GM23248 (cell line): ENCODE results near the gene VTI1A. TPM values are rescaled to one million over a fixed set of nuclear protein-coding genes. Genes with fewer than 3 reads are reported as not detected.

Experiments used
- DNase-seq: peaks from one replicate; pipeline ENCODE4 v3.0.0-alpha.2; 2015
- H2AFZ ChIP-seq: fragments of 200-600 bp; sonication (generic); 2 replicates; pipeline ENCODE4 v1.6.1; 2016; ENCODE audit warnings: antibody characterized with exemption
- H3F3A ChIP-seq: fragments of 200-600 bp; sonication (generic); 2 replicates; pipeline ENCODE4 v1.6.1; 2016; ENCODE audit warnings: mild to moderate bottlenecking, antibody characterized with exemption, mixed run types; ENCODE audit not compliant: insufficient read depth
- H3K27ac ChIP-seq: fragments of 200-600 bp; sonication (generic); 2 replicates; pipeline ENCODE4 v1.5.1; 2016; ENCODE audit warnings: mild to moderate bottlenecking
- H3K27me3 ChIP-seq: fragments of 200-600 bp; sonication (generic); replicated peaks from 2 replicates; pipeline ENCODE4 v1.6.1; 2016; ENCODE audit warnings: mild to moderate bottlenecking; ENCODE audit not compliant: insufficient read depth
- H3K36me3 ChIP-seq: fragments of 200-600 bp; sonication (generic); 2 replicates; pipeline ENCODE4 v1.6.1; 2016; ENCODE audit warnings: low read depth, mild to moderate bottlenecking
- H3K4me1 ChIP-seq: fragments of 200-600 bp; sonication (generic); 2 replicates; pipeline ENCODE4 v1.6.1; 2016; ENCODE audit warnings: mild to moderate bottlenecking; ENCODE audit not compliant: insufficient read depth
- H3K4me2 ChIP-seq: fragments of 200-600 bp; sonication (generic); one replicate; pipeline ENCODE4 v1.6.1; 2016; ENCODE audit warnings: mild to moderate bottlenecking; ENCODE audit not compliant: unreplicated experiment
- H3K4me3 ChIP-seq: fragments of 200-600 bp; sonication (generic); 2 replicates; pipeline ENCODE4 v1.5.1; 2016; ENCODE audit warnings: mild to moderate bottlenecking
- H3K79me2 ChIP-seq: fragments of 200-600 bp; sonication (generic); 2 replicates; pipeline ENCODE4 v1.6.1; 2016; ENCODE audit warnings: mild to moderate bottlenecking; ENCODE audit not compliant: insufficient read depth
- H3K9ac ChIP-seq: fragments of 200-600 bp; sonication (generic); 2 replicates; pipeline ENCODE4 v1.6.1; 2016; ENCODE audit warnings: mild to moderate bottlenecking
- H3K9me2 ChIP-seq: fragments of 200-600 bp; sonication (generic); 2 replicates; pipeline ENCODE4 v1.6.1; 2016; ENCODE audit warnings: mixed run types, mild to moderate bottlenecking, moderate library complexity; ENCODE audit not compliant: insufficient read depth
- H3K9me3 ChIP-seq: fragments of 200-600 bp; sonication (generic); one replicate; pipeline ENCODE4 v1.6.1; 2017; ENCODE audit warnings: low read depth
- H4K20me1 ChIP-seq: fragments of 200-600 bp; sonication (generic); 2 replicates; pipeline ENCODE4 v1.6.0; 2016; ENCODE audit not compliant: insufficient read depth
- EZH2 ChIP-seq: fragments of 200-600 bp; sonication (generic); IDR thresholded peaks from 2 replicates; pipeline ENCODE4 v1.6.1; 2018; ENCODE audit warnings: antibody characterized with exemption, mild to moderate bottlenecking; ENCODE audit not compliant: insufficient read depth, poor library complexity, severe bottlenecking
- EZH2phosphoT487 ChIP-seq: fragments of 200-600 bp; sonication (generic); IDR thresholded peaks from 2 replicates; pipeline ENCODE4 v1.6.1; 2018; ENCODE audit warnings: antibody characterized with exemption, moderate library complexity, mild to moderate bottlenecking, low read depth; ENCODE audit not compliant: insufficient read depth
- WGBS, 2 experiments: methylation state at CpG; one replicate each; pipeline ENCODE4 v1.1.6; 2015 to 2017; ENCODE audit warnings: low lambda C conversion rate in 2 of 2, low coverage in 1 of 2; ENCODE audit errors: missing lambda C conversion rate in 2 of 2; 5-methylcytosine and 5-hydroxymethylcytosine counted together
- in situ Hi-C: fragments of 300-500 bp; cut with MboI; formaldehyde crosslinking; loops from 2 replicates; pipeline ENCODE4 v1.15.0; 2020
- polyA plus RNA-seq: library from polyadenylated mRNA; unstranded; fragments of >200 nt; fragmentation: Nextera tagmentation; extraction: Ambion mirVana; gene quantifications from 2 replicates; pipeline ENCODE4 v1.2.1, GENCODE V29; 2016
- total RNA-seq: library from RNA; depleted of rRNA; stranded (reverse); fragments of >200 nt; shearing (Covaris generic); gene quantifications from 2 replicates; pipeline ENCODE4 v1.2.3, GENCODE V29; 2014

Gene VTI1A
- total and polyA plus RNA-seq, 2 experiments from 2014 or later = 21.6 to 26.4 TPM

- Histone ChIP-seq H3K27ac (no peak overlapping the region), H3K27me3 (no peaks in the 10 kb centered on the region), H3K9me3 (no peaks in the 10 kb centered on the region), H3K4me3 (no peak overlapping the region), H3K9me2 (no peaks in the 10 kb centered on the region), H3K79me2 (no peaks in the 10 kb centered on the region), H3K4me2 (no peak overlapping the region), H3K9ac (no peak overlapping the region), H3F3A (no peaks in the 10 kb centered on the region), H3K36me3 (no peaks in the 10 kb centered on the region), H2AFZ (no peak overlapping the region), H3K4me1 (no peaks in the 10 kb centered on the region), H4K20me1 (no peaks in the 10 kb centered on the region)
- TF ChIP-seq EZH2phosphoT487 (no peak), EZH2 (no peak)
- in situ Hi-C loops = no loop called here
- 80 to 88% methylated on average over 2 of the region's 2 CpGs for WGBS, 2 experiments
- no peak for DNase-seq
These were observed 160.5 kb downstream of the VTI1A start for GRCh38 chr10:112607506-112607905.

GRCh38 chr10:112613620-112614019 is 166.6 kb downstream of the VTI1A start:
- 80 to 84% methylated on average over 7 of the region's 7 CpGs for WGBS, 2 experiments
- Histone ChIP-seq H3K27me3 (no peaks in the 10 kb centered on the region), H3K9me3 (no peaks in the 10 kb centered on the region), H3K27ac (no peak overlapping the region), H3K79me2 (no peaks in the 10 kb centered on the region), H3K4me1 (no peaks in the 10 kb centered on the region), H2AFZ (no peak overlapping the region), H3F3A (no peaks in the 10 kb centered on the region), H4K20me1 (no peaks in the 10 kb centered on the region), H3K9ac (no peak overlapping the region), H3K4me3 (no peak overlapping the region), H3K4me2 (no peak overlapping the region), H3K9me2 (no peaks in the 10 kb centered on the region), H3K36me3 (no peaks in the 10 kb centered on the region)
- no peak for DNase-seq
- no peak for TF ChIP-seq EZH2
- TF ChIP-seq EZH2phosphoT487 = no peak
- in situ Hi-C loops = no loop called here

DNA sequence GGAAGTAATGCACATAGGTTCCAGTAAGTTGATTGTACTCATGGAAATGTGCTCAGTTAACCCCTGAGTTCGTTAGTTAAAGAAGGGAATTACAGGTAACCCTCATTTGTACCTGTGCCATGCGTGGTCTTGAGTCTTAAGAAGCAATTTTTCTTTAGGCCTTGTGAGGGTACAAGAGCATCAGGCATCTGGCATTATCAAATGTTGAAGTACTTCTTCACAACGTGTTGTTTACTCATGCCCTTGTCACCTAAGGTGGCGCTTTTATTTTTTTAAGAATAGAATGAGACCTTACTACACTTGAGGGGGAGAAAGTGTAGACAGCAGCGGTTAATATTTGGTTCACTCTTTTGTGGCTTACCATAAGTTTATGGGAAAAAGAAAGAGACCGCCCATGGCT is 167.1 kb downstream of the VTI1A start:
- Histone ChIP-seq H3K4me2 (no peak overlapping the region), H4K20me1 (no peaks in the 10 kb centered on the region), H3K79me2 (no peaks in the 10 kb centered on the region), H3F3A (no peaks in the 10 kb centered on the region), H3K27ac (no peak overlapping the region), H3K27me3 (no peaks in the 10 kb centered on the region), H3K4me3 (no peak overlapping the region), H2AFZ (no peak overlapping the region), H3K9me2 (no peaks in the 10 kb centered on the region), H3K9me3 (no peaks in the 10 kb centered on the region), H3K4me1 (no peaks in the 10 kb centered on the region), H3K9ac (no peak overlapping the region), H3K36me3 (no peaks in the 10 kb centered on the region)
- WGBS, 2 experiments = 81 to 86% methylated on average over 6 of the region's 6 CpGs
- DNase-seq = no peak
- in situ Hi-C loops = no loop called here
- TF ChIP-seq EZH2 (no peak), EZH2phosphoT487 (no peak)

GRCh38 chr10:112614586-112614985 is 167.6 kb downstream of the VTI1A start:
- Histone ChIP-seq H3K27ac (no peak overlapping the region), H3K4me2 (no peak overlapping the region), H3K27me3 (no peaks in the 10 kb centered on the region), H3K4me3 (no peak overlapping the region), H3K4me1 (no peaks in the 10 kb centered on the region), H3K9me3 (no peaks in the 10 kb centered on the region), H2AFZ (no peak overlapping the region), H3K9ac (no peak overlapping the region), H3F3A (no peaks in the 10 kb centered on the region), H3K79me2 (no peaks in the 10 kb centered on the region), H4K20me1 (no peaks in the 10 kb centered on the region), H3K9me2 (no peaks in the 10 kb centered on the region), H3K36me3 (no peaks in the 10 kb centered on the region)
- DNase-seq = no peak
- 40 to 48% methylated on average over 1 of the region's 1 CpG for WGBS, 2 experiments
- TF ChIP-seq EZH2 (no peak), EZH2phosphoT487 (no peak)
- in situ Hi-C loops = no loop called here

DNA sequence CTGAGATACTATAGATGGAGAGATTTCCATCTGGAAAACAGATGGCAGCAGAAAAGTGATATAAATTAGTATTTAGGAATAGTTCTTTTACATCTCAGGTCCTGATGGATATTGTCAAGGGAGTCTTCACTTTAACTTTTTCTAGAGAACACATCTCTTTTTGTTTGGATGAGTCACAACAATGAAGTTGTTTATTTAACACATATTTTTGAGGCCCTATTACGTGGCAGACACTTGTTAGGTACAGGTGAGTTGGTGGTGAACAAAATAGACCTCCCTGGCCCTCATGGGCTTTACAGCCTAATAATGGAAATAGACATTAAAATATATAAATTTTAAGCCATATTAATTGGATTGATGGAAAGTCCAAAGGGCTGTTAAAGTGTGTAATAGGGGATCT is 168.3 kb downstream of the VTI1A start:
- no peaks in the 10 kb centered on the region for H3K27me3 ChIP-seq
- H3K4me1 ChIP-seq = no peaks in the 10 kb centered on the region
- no peak overlapping the region for H3K4me2 ChIP-seq
- no peak for DNase-seq
- H3K4me3 ChIP-seq = no peak overlapping the region
- 88 to 100% methylated on average over 1 of the region's 1 CpG for WGBS, 2 experiments
- no peak overlapping the region for H3K9ac ChIP-seq
- TF ChIP-seq EZH2 = no peak
- TF ChIP-seq EZH2phosphoT487 = no peak
- H3K79me2 ChIP-seq = no peaks in the 10 kb centered on the region
- H3K9me2 ChIP-seq = no peaks in the 10 kb centered on the region
- H3F3A ChIP-seq = no peaks in the 10 kb centered on the region
- in situ Hi-C loops = no loop called here
- H4K20me1 ChIP-seq = no peaks in the 10 kb centered on the region
- H3K36me3 ChIP-seq = no peaks in the 10 kb centered on the region
- no peak overlapping the region for H3K27ac ChIP-seq
- H3K9me3 ChIP-seq = no peaks in the 10 kb centered on the region
- no peak overlapping the region for H2AFZ ChIP-seq
